Sigmoid colon (tissue), 4 donors: ENCODE results near the gene BBX.

ENCODE experiments used
- CTCF ChIP-seq, 4 experiments: fragments of 450-650 bp in 3 of 4; fragments of 200-600 bp in 1 of 4; IDR thresholded peaks; one replicate each; pipeline ENCODE4 v1.5.1; 2016 to 2019; ENCODE audit warnings: antibody characterized with exemption in 4 of 4, mild to moderate bottlenecking in 3 of 4, moderate library complexity in 2 of 4
- POLR2A ChIP-seq, 2 donors: fragments of 450-650 bp; IDR thresholded peaks; one replicate each; pipeline ENCODE4 v1.6.1; 2016; ENCODE audit warnings: antibody characterized with exemption in 2 of 2, mild to moderate bottlenecking in 2 of 2, moderate library complexity in 2 of 2
- POLR2AphosphoS5 ChIP-seq, 4 donors: sonication (generic); formaldehyde crosslinking; IDR thresholded peaks; one replicate each; pipeline ENCODE4 v1.6.1; 2017; ENCODE audit warnings: antibody characterized with exemption in 4 of 4

- TF ChIP-seq CTCF (IDR thresholded peaks at IDR 0.05) (no peak), POLR2A (IDR thresholded peaks at IDR 0.05) (no peak), POLR2AphosphoS5 (IDR thresholded peaks at IDR 0.05) (no peak)
Measured at GRCh38 chr3:107555359-107555758, 32.6 kb downstream of the BBX start.
